ENCODE data around the gene FAM219B.

The FAM219B gene

DNA sequence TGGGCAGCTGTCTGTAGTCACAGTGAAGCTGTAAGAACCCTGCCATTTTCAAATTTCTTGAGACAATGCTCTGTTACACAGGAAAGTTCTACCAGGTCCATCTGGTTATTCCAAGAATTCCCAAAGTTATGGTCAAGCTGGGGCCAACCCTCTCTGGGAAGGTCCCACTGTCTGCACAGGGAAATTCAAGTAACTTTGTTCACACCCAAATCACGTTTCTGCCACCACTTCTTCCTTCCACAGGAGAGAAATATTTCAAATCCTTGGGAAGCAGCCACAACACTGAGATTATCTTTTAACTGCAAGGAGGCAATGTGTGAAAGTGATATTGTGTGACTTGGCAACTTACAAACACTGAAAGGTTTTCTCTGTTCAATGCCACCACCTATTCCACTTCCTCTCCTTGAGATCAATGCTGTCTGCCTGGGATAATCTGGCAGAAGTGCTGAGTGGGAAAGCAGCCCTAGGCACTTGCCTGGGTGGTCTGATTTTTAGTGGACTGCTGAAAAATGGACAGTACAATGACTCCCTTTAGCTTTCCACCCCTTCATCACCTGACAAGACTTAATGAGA is 39.1 kb downstream of the FAM219B start:
- no peak for DNase-seq (ENCODE audit: low read depth)
- no peak overlapping the region for H3K4me3 ChIP-seq (replicated peaks; ENCODE audit: low read depth, low read length)
- TF ChIP-seq, protein P1, sequence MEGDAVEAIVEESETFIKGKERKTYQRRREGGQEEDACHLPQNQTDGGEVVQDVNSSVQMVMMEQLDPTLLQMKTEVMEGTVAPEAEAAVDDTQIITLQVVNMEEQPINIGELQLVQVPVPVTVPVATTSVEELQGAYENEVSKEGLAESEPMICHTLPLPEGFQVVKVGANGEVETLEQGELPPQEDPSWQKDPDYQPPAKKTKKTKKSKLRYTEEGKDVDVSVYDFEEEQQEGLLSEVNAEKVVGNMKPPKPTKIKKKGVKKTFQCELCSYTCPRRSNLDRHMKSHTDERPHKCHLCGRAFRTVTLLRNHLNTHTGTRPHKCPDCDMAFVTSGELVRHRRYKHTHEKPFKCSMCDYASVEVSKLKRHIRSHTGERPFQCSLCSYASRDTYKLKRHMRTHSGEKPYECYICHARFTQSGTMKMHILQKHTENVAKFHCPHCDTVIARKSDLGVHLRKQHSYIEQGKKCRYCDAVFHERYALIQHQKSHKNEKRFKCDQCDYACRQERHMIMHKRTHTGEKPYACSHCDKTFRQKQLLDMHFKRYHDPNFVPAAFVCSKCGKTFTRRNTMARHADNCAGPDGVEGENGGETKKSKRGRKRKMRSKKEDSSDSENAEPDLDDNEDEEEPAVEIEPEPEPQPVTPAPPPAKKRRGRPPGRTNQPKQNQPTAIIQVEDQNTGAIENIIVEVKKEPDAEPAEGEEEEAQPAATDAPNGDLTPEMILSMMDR (IDR thresholded peaks at IDR 0.05; ENCODE audit: low read length, missing control alignments): no peak

DNA sequence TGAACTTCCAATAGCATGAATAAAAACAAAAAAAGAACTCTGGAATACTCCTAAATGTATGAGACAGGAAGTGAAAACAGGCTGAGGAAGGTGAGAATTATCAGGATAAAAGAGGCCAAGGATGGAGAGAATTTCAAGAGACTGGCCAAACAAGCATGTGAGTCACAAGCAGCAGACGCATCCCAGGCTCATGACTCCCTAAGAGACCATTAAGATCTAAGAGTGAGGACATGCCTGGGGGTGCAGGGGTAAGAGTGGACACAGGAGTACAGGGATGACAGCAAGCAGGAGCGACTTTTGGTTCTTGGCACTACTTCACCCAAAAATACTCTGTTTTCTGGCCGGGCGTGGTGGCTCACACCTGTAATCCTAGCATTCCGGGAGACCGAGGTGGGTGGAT is 40.6 kb downstream of the FAM219B start:
- TF ChIP-seq, protein P1 (IDR thresholded peaks at IDR 0.05; ENCODE audit: low read length, missing control alignments): no peak
- no peak overlapping the region for H3K4me3 ChIP-seq (replicated peaks; ENCODE audit: low read depth, low read length)
- peak; percentile 57 for DNase-seq (ENCODE audit: low read depth)

- TF ChIP-seq, protein P1 (IDR thresholded peaks at IDR 0.05; ENCODE audit: low read length, missing control alignments): no peak
- no peak for DNase-seq (ENCODE audit: low read depth)
- H3K4me3 ChIP-seq (replicated peaks; ENCODE audit: low read depth, low read length): no peak overlapping the region
These were observed 41.3 kb downstream of the FAM219B start for GRCh38 chr15:74865316-74865715.

DNA sequence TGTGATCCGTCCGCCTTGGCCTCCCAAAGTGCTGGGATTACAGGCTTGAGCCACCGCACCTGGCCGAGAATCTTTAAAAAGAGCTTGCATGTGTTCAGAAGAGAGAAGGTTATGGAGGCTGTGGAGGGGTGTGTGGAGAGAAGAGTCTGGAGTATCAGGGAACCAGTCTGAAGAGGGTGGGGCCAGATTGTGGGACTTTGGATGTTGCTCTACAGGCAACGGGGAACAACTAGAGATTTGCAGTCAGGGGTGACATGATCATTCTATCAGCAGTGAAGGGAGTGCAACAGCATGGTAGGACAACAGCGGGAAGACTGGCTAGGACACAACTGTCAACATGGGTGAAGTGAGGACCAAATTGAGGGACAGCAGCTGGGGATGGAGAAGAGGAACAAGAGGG is 42.4 kb downstream of the FAM219B start:
- DNase-seq (ENCODE audit: low read depth): no peak

GRCh38 chr15:74863239-74864056 is 43.2 kb downstream of the FAM219B start:
- TF ChIP-seq, protein P1 (IDR thresholded peaks at IDR 0.05; ENCODE audit: low read length, missing control alignments): no peak
- no peak overlapping the region for H3K4me3 ChIP-seq (replicated peaks; ENCODE audit: low read depth, low read length)
- peak; percentile 8 for DNase-seq (ENCODE audit: low read depth)

More for the DNA sequence above, 42.4 kb downstream of the FAM219B start:
- TF ChIP-seq, protein P1 (IDR thresholded peaks at IDR 0.05; ENCODE audit: low read length, missing control alignments): no peak
- H3K4me3 ChIP-seq (replicated peaks; ENCODE audit: low read depth, low read length): no peak overlapping the region

DNA sequence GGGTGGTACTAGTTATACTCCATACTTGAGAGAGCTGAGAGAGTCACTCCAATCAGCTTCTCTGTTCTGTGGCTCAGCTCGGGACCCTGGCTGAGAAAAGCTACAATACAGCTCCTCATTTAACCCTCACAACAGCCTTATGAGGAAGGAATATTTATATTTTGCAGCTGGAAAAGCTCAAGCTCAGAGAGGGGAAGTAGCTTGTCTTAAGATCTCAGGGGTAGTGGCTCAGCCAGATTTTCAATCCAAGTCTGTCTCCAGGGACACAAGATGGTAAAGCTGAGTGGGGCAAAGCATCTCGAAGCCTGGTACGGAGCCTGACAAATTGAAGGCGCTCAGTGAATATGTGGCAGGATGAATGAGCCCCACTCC is 48.3 kb downstream of the FAM219B start:
- TF ChIP-seq, protein P1 (IDR thresholded peaks at IDR 0.05; ENCODE audit: low read length, missing control alignments): no peak
- DNase-seq (ENCODE audit: low read depth): no peak
- no peak overlapping the region for H3K4me3 ChIP-seq (replicated peaks; ENCODE audit: low read depth, low read length)
